Naive thymus-derived CD8-positive, alpha-beta T cell (primary cell): ENCODE results near the gene COL11A2. TPM values are rescaled to one million over a fixed set of nuclear protein-coding genes. Genes with fewer than 3 reads are reported as not detected.

Source experiments
- ATAC-seq, 2 donors: fragments of 150-1000 bp; cut with Tn5 transposase in 1 of 2; sonication (Bioruptor Pico), chemical (Tn5 transposase) in 1 of 2; 1 replicate in 1 of 2; 2 replicates in 1 of 2; pipeline ENCODE4 v1.10.0; 2021; ENCODE audit warnings: mild to moderate bottlenecking in 2 of 2, moderate library complexity in 2 of 2
- POLR2A ChIA-PET: fragments of 350-600 bp; sonication (Branson Sonifier 250); formaldehyde crosslinking; loops from one replicate; lab custom pipeline; 2021; ENCODE audit warnings: antibody characterized with exemption; lab: Charles Lee
- DNase-seq, 10 donors: peaks; one replicate each; pipeline versions ENCODE4 v3.0.0 to v3.0.0-alpha.2; 2020 to 2022
- H3K27ac Mint-ChIP-seq, 10 donors: one replicate each; pipeline ENCODE4 v1.8.0; 2020 to 2022; ENCODE audit warnings: mild to moderate bottlenecking in 10 of 10, mixed read lengths in 10 of 10, moderate library complexity in 4 of 10, inconsistent platforms in 1 of 10
- H3K27me3 Mint-ChIP-seq, 5 donors: one replicate each; pipeline ENCODE4 v1.8.0; 2021 to 2022; ENCODE audit warnings: mixed read lengths in 5 of 5
- H3K36me3 Mint-ChIP-seq, 3 donors: one replicate each; pipeline ENCODE4 v1.8.0; 2020 to 2022; ENCODE audit warnings: mixed read lengths in 3 of 3, mild to moderate bottlenecking in 2 of 3, inconsistent platforms in 1 of 3
- H3K4me1 Mint-ChIP-seq, 4 donors: one replicate each; pipeline ENCODE4 v1.8.0; 2021 to 2022; ENCODE audit warnings: mixed read lengths in 4 of 4
- H3K4me3 Mint-ChIP-seq, 10 donors: one replicate each; pipeline ENCODE4 v1.8.0; 2020 to 2022; ENCODE audit warnings: mild to moderate bottlenecking in 10 of 10, mixed read lengths in 10 of 10, moderate library complexity in 6 of 10, inconsistent platforms in 1 of 10
- H3K9me3 Mint-ChIP-seq, 9 donors: one replicate each; pipeline ENCODE4 v1.8.0; 2020 to 2022; ENCODE audit warnings: mixed read lengths in 9 of 9, mild to moderate bottlenecking in 3 of 9, inconsistent platforms in 1 of 9, moderate library complexity in 1 of 9
- polyA plus RNA-seq, 3 donors: library from polyadenylated mRNA; unstranded; fragments of 300-500 nt; fragmentation: Illumina TruSeq; gene quantifications; one replicate each; pipeline ENCODE4 v1.2.3, GENCODE V29; 2021
- total RNA-seq, 8 experiments: library from RNA in 2 of 8; stranded (reverse) in 2 of 8; gene quantifications; one replicate each; pipeline ENCODE4 v1.2.3 and lab custom pipeline; 2021 to 2026

COL11A2 gene
- total and polyA plus RNA-seq, 5 experiments from 2014 or later: 0.08 to 8.0 (median 0.48) TPM

- no peaks in the 10 kb centered on the region for H3K4me1 Mint-ChIP-seq
- H3K4me3 Mint-ChIP-seq: no peak overlapping the region
- DNase-seq (no peak), ATAC-seq (no peak)
- no peaks in the 10 kb centered on the region for H3K9me3 Mint-ChIP-seq
- POLR2A ChIA-PET: interaction anchor here (0.6 to 0.9 kb wide), 2 partner anchors 9 to 15 kb away, joined by 3 to 4 read pairs; no protein-coding TSS in a partner anchor
- H3K27ac Mint-ChIP-seq: no peak overlapping the region
- no peaks in the 10 kb centered on the region for H3K36me3 Mint-ChIP-seq
- peaks cover 6 to 11% (median 8%) of the 10 kb centered on the region in 5 donors for H3K27me3 Mint-ChIP-seq
These were observed 55.9 kb downstream of the COL11A2 start for GRCh38 chr6:33136310-33136900.

DNA sequence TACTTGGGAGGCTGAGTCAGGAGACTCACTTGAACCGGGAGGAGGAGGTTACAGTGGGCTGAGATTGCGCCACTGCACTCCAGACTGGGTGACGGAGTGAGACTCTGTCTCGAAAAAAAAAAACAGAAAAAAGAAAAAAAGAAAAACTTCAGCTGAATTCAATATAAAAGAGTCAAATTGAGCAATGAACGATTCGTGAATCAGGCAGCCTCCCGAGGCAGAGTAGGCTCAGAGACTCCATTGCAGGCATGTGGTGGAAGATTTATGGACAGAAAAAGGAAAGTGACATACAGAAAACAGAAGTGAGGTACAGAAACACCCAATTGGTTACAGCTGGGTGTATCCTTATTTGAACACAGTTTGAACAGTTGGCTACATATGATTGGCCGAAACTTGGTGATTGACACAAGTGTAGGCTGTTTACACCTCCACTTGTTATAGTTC lies 60.2 kb downstream of the COL11A2 start:
- Mint-ChIP-seq H3K4me3 (no peak overlapping the region), H3K36me3 (no peaks in the 10 kb centered on the region), H3K9me3 (no peaks in the 10 kb centered on the region), H3K27ac (no peak overlapping the region), H3K27me3 (peaks cover 0 to 12% (median 6%) of the 10 kb centered on the region in 5 donors), H3K4me1 (no peaks in the 10 kb centered on the region)
- ATAC-seq: no peak
- no peak for DNase-seq
- POLR2A ChIA-PET: no interaction called here

DNA sequence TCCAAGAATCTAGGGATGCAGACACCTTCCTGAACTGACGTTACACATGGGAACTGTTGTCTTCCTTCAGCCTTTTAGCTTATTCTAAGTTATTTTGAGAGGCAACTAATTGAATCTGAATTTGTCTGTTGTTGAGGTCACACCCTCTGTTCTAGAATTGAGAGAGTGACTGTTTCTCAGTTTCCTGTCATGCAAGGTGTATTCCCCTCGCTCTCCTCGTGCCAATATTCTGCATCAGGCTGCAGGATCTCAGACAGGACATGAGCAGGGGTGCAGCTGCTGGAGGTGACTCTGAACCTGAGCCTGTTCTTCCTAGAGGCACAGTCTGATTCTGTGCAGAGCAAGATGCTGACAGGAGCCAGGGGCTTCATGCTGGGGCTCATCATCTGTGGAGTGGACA lies 63.9 kb downstream of the COL11A2 start:
- ATAC-seq (no peak), DNase-seq (no peak)
- no peak overlapping the region for H3K27ac Mint-ChIP-seq
- POLR2A ChIA-PET: no interaction called here
- peaks cover 0 to 9% (median 4%) of the 10 kb centered on the region in 3 donors for H3K36me3 Mint-ChIP-seq
- peaks cover 2 to 12% (median 10%) of the 10 kb centered on the region in 9 donors for H3K9me3 Mint-ChIP-seq
- peaks cover 0 to 3% (median 1%) of the 10 kb centered on the region in 4 donors for H3K4me1 Mint-ChIP-seq
- peaks cover 6 to 15% (median 9%) of the 10 kb centered on the region in 5 donors for H3K27me3 Mint-ChIP-seq
- no peak overlapping the region for H3K4me3 Mint-ChIP-seq

- Mint-ChIP-seq H3K4me3 (no peak overlapping the region), H3K4me1 (peaks cover 0 to 3% (median 1%) of the 10 kb centered on the region in 4 donors), H3K27ac (peak overlapping the region in 1 of 10 donors; percentile 7), H3K9me3 (peaks cover 2 to 12% (median 10%) of the 10 kb centered on the region in 9 donors), H3K36me3 (peaks cover 0 to 10% (median 4%) of the 10 kb centered on the region in 3 donors), H3K27me3 (peaks cover 5 to 19% (median 9%) of the 10 kb centered on the region in 5 donors)
- DNase-seq (peak; percentile 19 to 72 (median 43)), ATAC-seq (peak in 1 of 2 donors; percentile 59)
- POLR2A ChIA-PET: no interaction called here
These were observed 66.1 kb downstream of the COL11A2 start for GRCh38 chr6:33126101-33126714.

DNA sequence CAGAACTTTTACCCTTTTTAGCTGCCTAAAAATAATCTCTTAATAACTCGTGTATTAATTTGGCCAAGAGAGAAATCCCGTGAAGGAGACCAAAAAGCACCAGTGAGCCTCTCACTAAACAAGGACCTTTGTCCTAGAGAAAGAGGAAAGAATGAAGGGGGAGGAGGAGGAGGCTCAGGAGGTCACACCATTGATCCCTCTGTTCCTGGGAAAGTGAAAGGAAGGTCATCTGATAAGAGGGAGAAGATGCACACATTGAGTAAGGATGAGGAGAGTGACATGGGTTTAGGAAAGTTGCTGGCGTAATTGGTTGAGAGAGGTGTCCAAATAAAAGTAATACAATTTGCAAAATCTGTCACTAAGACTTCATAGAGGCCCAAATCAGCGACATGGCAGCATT lies 67.3 kb downstream of the COL11A2 start:
- POLR2A ChIA-PET: interaction anchor here (0.6 kb wide), 1 partner anchor 31 kb away, joined by 3 read pairs; no protein-coding TSS in a partner anchor
- H3K27me3 Mint-ChIP-seq: peaks cover 5 to 19% (median 9%) of the 10 kb centered on the region in 5 donors
- H3K36me3 Mint-ChIP-seq: peaks cover 0 to 10% (median 4%) of the 10 kb centered on the region in 3 donors
- H3K4me1 Mint-ChIP-seq: peaks cover 0 to 3% (median 1%) of the 10 kb centered on the region in 4 donors
- no peak overlapping the region for H3K4me3 Mint-ChIP-seq
- H3K9me3 Mint-ChIP-seq: peaks cover 2 to 12% (median 10%) of the 10 kb centered on the region in 9 donors
- no peak overlapping the region for H3K27ac Mint-ChIP-seq
- no peak for DNase-seq
- ATAC-seq: no peak

- POLR2A ChIA-PET: no interaction called here
- Mint-ChIP-seq H3K27ac (no peak overlapping the region), H3K36me3 (peaks cover 0 to 10% (median 4%) of the 10 kb centered on the region in 3 donors), H3K4me1 (peaks cover 0 to 3% (median 1%) of the 10 kb centered on the region in 4 donors), H3K9me3 (peaks cover 2 to 12% (median 10%) of the 10 kb centered on the region in 9 donors), H3K4me3 (no peak overlapping the region), H3K27me3 (peaks cover 6 to 19% (median 9%) of the 10 kb centered on the region in 5 donors)
- DNase-seq (no peak), ATAC-seq (no peak)
These were observed 67.8 kb downstream of the COL11A2 start for GRCh38 chr6:33124525-33124901.

DNA sequence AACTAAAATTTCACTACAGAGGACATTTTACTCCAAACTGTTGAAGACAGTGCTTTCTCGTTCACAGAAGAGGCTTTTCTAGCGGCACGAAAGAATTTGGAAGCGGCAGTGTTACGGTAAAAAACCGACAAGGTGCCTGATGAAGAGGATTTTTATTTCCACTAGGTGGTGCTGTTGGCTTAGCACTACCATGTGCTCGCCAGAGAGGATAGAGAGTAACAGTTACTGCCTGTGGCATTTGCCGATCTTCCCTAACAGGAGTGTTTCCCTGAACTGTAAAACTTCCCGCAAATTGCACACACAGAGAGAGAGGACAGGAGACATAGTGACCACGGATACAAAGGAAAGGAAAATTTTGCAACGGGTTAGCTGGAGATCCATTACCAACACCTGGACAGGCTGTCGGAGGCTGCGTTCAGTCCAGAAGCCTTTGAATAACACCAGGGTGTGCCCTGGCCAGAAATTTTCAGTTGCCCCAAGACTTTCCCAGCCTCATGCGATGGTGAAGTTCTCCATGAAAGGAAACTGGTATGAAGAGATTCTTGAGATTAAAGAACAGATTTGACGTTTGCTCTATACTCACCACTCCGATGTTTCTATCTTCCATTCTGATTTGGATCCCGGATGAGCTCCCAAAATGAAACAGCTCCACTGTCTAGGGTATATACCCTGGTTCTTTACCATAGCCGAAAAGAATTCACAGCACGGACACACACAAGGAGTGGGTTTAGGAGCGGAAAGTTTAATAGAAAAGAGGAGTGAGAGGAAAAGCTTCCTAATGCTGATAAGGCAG lies 68.3 kb downstream of the COL11A2 start:
- Mint-ChIP-seq H3K4me1 (peaks cover 0 to 3% (median 1%) of the 10 kb centered on the region in 4 donors), H3K36me3 (peaks cover 0 to 10% (median 4%) of the 10 kb centered on the region in 3 donors), H3K4me3 (no peak overlapping the region), H3K9me3 (peaks cover 2 to 12% (median 10%) of the 10 kb centered on the region in 9 donors), H3K27me3 (peaks cover 7 to 19% (median 9%) of the 10 kb centered on the region in 5 donors), H3K27ac (no peak overlapping the region)
- ATAC-seq (peak in 1 of 2 donors; percentile 51), DNase-seq (peak in 4 of 10 donors; percentile 5 to 36 (median 20))
- POLR2A ChIA-PET: no interaction called here

DNA sequence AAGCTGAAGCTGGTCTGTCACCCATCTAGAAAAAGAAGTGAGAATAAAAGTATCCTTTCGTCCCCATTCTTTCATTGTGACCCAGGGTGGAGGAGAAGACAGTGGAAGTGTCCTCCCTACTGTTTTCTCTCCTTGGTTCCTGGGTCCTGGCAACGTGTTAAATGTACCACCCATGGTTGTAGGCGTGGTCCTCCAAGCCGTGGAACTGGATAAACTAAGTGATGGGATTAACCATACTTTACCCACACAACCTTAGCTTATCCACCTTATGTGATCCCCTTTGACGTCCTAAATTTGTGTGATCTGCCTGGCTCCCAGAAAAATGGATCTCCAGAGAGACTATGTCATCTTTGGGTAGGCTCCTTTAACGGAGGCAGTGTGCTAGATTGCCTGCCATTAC lies 69.1 kb downstream of the COL11A2 start:
- peaks cover 0 to 10% (median 4%) of the 10 kb centered on the region in 3 donors for H3K36me3 Mint-ChIP-seq
- H3K4me1 Mint-ChIP-seq: peaks cover 2 to 8% (median 4%) of the 10 kb centered on the region in 4 donors
- ATAC-seq: no peak
- POLR2A ChIA-PET: no interaction called here
- peaks cover 2 to 12% (median 10%) of the 10 kb centered on the region in 9 donors for H3K9me3 Mint-ChIP-seq
- H3K4me3 Mint-ChIP-seq: no peak overlapping the region
- no peak for DNase-seq
- H3K27me3 Mint-ChIP-seq: peaks cover 9 to 19% (median 11%) of the 10 kb centered on the region in 5 donors
- no peak overlapping the region for H3K27ac Mint-ChIP-seq

GRCh38 chr6:33120001-33120400 lies 72.3 kb downstream of the COL11A2 start:
- no peak overlapping the region for H3K4me3 Mint-ChIP-seq
- POLR2A ChIA-PET: interaction anchor here (0.5 to 1.0 kb wide), 3 partner anchors 49 to 129 kb away, joined by 3 to 4 read pairs (median 3); no protein-coding TSS in a partner anchor
- ATAC-seq: no peak
- no peak for DNase-seq
- H3K4me1 Mint-ChIP-seq: peaks cover 16 to 28% (median 19%) of the 10 kb centered on the region in 4 donors
- peaks cover 25 to 39% (median 32%) of the 10 kb centered on the region in 5 donors for H3K27me3 Mint-ChIP-seq
- peaks cover 2 to 12% (median 10%) of the 10 kb centered on the region in 9 donors for H3K9me3 Mint-ChIP-seq
- no peak overlapping the region for H3K27ac Mint-ChIP-seq
- H3K36me3 Mint-ChIP-seq: peaks cover 0 to 10% (median 4%) of the 10 kb centered on the region in 3 donors

GRCh38 chr6:33118525-33119123 lies 73.6 kb downstream of the COL11A2 start:
- POLR2A ChIA-PET: no interaction called here
- Mint-ChIP-seq H3K36me3 (peaks cover 0 to 4% (median 1%) of the 10 kb centered on the region in 3 donors), H3K4me3 (peak overlapping the region in 1 of 10 donors; percentile 15), H3K27me3 (peaks cover 28 to 48% (median 38%) of the 10 kb centered on the region in 5 donors), H3K4me1 (peaks cover 13 to 40% (median 21%) of the 10 kb centered on the region in 4 donors), H3K9me3 (peaks cover 0 to 5% (median 3%) of the 10 kb centered on the region in 9 donors), H3K27ac (no peak overlapping the region)
- peak; percentile 82 to 84 for ATAC-seq
- peak in 5 of 10 donors; percentile 42 to 77 (median 70) for DNase-seq

- ATAC-seq (no peak), DNase-seq (peak in 1 of 10 donors; percentile 10)
- no peaks in the 10 kb centered on the region for H3K9me3 Mint-ChIP-seq
- H3K4me1 Mint-ChIP-seq: peaks cover 12 to 46% (median 22%) of the 10 kb centered on the region in 4 donors
- H3K27me3 Mint-ChIP-seq: peaks cover 28 to 56% (median 45%) of the 10 kb centered on the region in 5 donors
- peak overlapping the region in 4 of 10 donors; percentile 4 to 43 (median 22) for H3K4me3 Mint-ChIP-seq
- H3K36me3 Mint-ChIP-seq: no peaks in the 10 kb centered on the region
- H3K27ac Mint-ChIP-seq: no peak overlapping the region
- POLR2A ChIA-PET: no interaction called here
These were observed 74.4 kb downstream of the COL11A2 start for GRCh38 chr6:33117811-33118277.
